MM.1S (cell line): ENCODE results near the gene MSANTD2.

ENCODE experiments used
- DNase-seq: peaks from one replicate; pipeline ENCODE4 v3.0.0-alpha.2; 2015
- H2AFZ ChIP-seq: fragments of 300-600 bp; sonication (generic); 2 replicates; pipeline ENCODE4 v1.6.0; 2016; ENCODE audit warnings: antibody characterized with exemption, low read length
- H3F3A ChIP-seq: fragments of 300-600 bp; sonication (generic); 2 replicates; pipeline ENCODE4 v1.6.1; 2016; ENCODE audit warnings: mild to moderate bottlenecking, antibody characterized with exemption, low read length, moderate library complexity, mixed read lengths; ENCODE audit not compliant: insufficient read depth
- H3K27ac ChIP-seq: fragments of 300-600 bp; sonication (generic); 2 replicates; pipeline ENCODE4 v1.5.1; 2016; ENCODE audit warnings: mild to moderate bottlenecking, low read length
- H3K27me3 ChIP-seq: fragments of 300-600 bp; sonication (generic); replicated peaks from 2 replicates; pipeline ENCODE4 v1.6.0; 2016; ENCODE audit warnings: low read length; ENCODE audit not compliant: insufficient read depth
- H3K36me3 ChIP-seq: fragments of 300-600 bp; sonication (generic); replicated peaks from 2 replicates; pipeline ENCODE4 v1.6.1; 2016; ENCODE audit warnings: mild to moderate bottlenecking, low read length, mixed read lengths; ENCODE audit not compliant: insufficient read depth
- H3K4me1 ChIP-seq: fragments of 300-600 bp; sonication (generic); 2 replicates; pipeline ENCODE4 v1.6.1; 2016; ENCODE audit warnings: low read length, mixed read lengths
- H3K4me2 ChIP-seq: fragments of 300-600 bp; sonication (generic); 2 replicates; pipeline ENCODE4 v1.6.0; 2016; ENCODE audit warnings: low read depth, low read length
- H3K4me3 ChIP-seq: fragments of 300-600 bp; sonication (generic); 2 replicates; pipeline ENCODE4 v1.5.1; 2016; ENCODE audit warnings: low read length, mixed read lengths
- H3K79me2 ChIP-seq: fragments of 300-600 bp; sonication (generic); 2 replicates; pipeline ENCODE4 v1.6.1; 2016; ENCODE audit warnings: mixed run types, low read length, mixed read lengths
- H3K9ac ChIP-seq: fragments of 300-600 bp; sonication (generic); 2 replicates; pipeline ENCODE4 v1.6.1; 2016; ENCODE audit warnings: low read length, mixed read lengths
- H3K9me2 ChIP-seq: fragments of 300-600 bp; sonication (generic); replicated peaks from 2 replicates; pipeline ENCODE4 v1.6.1; 2016; ENCODE audit warnings: mild to moderate bottlenecking, low read length, mixed read lengths; ENCODE audit not compliant: insufficient read depth
- H3K9me3 ChIP-seq: fragments of 300-600 bp; sonication (generic); replicated peaks from 2 replicates; pipeline ENCODE4 v1.6.1; 2016; ENCODE audit warnings: mild to moderate bottlenecking, low read length, mixed read lengths; ENCODE audit not compliant: insufficient read depth
- H4K20me1 ChIP-seq: fragments of 300-600 bp; sonication (generic); 2 replicates; pipeline ENCODE4 v1.6.1; 2016; ENCODE audit warnings: mild to moderate bottlenecking, low read length, moderate library complexity, mixed read lengths; ENCODE audit not compliant: insufficient read depth
- EZH2 ChIP-seq: fragments of 300-600 bp; sonication (generic); optimal IDR thresholded peaks from 2 replicates; pipeline ENCODE3; 2017; ENCODE audit warnings: low read depth, mild to moderate bottlenecking, antibody characterized with exemption, low read length, mixed read lengths
- EZH2phosphoT487 ChIP-seq: fragments of 300-600 bp; sonication (generic); IDR thresholded peaks from 2 replicates; pipeline ENCODE4 v1.6.1; 2018; ENCODE audit warnings: antibody characterized with exemption, low read length
- TF ChIP-seq, protein P1 (sequence below): fragments of 300-600 bp; sonication (generic); IDR thresholded peaks from 2 replicates; pipeline ENCODE4 v1.5.1; 2016; ENCODE audit warnings: antibody characterized with exemption, low read length, mixed read lengths

The MSANTD2 gene

DNA sequence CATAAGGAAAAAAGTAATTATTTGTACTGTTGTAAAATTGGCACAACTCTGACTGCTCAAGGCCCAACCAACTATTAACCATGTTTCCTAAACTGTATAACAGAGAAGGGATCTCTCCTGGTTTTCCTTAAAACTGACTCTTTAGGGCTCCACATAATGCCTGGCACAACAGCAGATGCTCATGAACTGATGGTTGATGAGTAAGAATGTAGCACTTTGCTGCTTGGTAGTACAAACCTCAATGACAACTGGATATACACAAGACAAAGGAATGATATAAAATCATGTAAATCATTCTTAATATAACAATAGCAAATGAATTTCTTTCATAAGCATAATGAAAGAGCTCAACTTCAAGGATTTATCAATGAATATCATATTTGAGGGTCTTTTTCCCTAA, 11.7 kb downstream of the MSANTD2 start:
- DNase-seq, result no peak
- Histone ChIP-seq H3K4me1 (peaks cover 46% of the 10 kb centered on the region), H3F3A (peaks cover 14% of the 10 kb centered on the region), H3K4me3 (no peak overlapping the region), H3K9me3 (no peaks in the 10 kb centered on the region), H3K27ac (no peak overlapping the region), H3K4me2 (no peak overlapping the region), H3K27me3 (no peaks in the 10 kb centered on the region), H4K20me1 (no peaks in the 10 kb centered on the region; the same call in 1 of the 2 replicates), H3K79me2 (peaks cover 66% of the 10 kb centered on the region), H3K36me3 (no peaks in the 10 kb centered on the region), H3K9me2 (no peaks in the 10 kb centered on the region), H2AFZ (no peak overlapping the region), H3K9ac (no peak overlapping the region)
- TF ChIP-seq EZH2 (no peak), EZH2phosphoT487 (no peak)
- TF ChIP-seq, protein P1, sequence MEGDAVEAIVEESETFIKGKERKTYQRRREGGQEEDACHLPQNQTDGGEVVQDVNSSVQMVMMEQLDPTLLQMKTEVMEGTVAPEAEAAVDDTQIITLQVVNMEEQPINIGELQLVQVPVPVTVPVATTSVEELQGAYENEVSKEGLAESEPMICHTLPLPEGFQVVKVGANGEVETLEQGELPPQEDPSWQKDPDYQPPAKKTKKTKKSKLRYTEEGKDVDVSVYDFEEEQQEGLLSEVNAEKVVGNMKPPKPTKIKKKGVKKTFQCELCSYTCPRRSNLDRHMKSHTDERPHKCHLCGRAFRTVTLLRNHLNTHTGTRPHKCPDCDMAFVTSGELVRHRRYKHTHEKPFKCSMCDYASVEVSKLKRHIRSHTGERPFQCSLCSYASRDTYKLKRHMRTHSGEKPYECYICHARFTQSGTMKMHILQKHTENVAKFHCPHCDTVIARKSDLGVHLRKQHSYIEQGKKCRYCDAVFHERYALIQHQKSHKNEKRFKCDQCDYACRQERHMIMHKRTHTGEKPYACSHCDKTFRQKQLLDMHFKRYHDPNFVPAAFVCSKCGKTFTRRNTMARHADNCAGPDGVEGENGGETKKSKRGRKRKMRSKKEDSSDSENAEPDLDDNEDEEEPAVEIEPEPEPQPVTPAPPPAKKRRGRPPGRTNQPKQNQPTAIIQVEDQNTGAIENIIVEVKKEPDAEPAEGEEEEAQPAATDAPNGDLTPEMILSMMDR, result no peak

DNA sequence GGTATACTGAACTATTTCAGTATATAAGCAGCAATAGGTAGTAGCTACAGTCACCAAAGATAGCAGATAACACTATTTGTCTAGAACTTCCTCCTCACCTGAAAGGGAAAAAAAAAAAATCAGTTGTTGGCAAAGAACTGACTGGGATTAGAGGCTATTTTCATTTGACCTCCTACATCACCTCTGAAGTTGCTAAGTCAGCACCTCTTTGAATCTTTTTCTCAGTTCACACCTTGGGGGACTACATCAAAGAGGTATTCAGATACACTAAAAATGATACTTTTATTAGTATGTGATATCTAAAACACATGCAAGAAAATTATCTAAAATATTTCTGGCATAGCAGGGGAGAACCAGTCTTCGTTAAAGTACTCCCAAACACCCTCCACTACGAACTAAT, 16.2 kb downstream of the MSANTD2 start:
- peaks cover 25% of the 10 kb centered on the region for H3K79me2 ChIP-seq
- H3K4me2 ChIP-seq, result no peak overlapping the region
- peaks cover 16% of the 10 kb centered on the region for H3K4me1 ChIP-seq
- peak overlapping the region; percentile 1; the same call in 1 of the 2 replicates for H3K27ac ChIP-seq
- peak; percentile 22 for DNase-seq
- H3F3A ChIP-seq, result peaks cover 5% of the 10 kb centered on the region; the same call in 1 of the 2 replicates
- TF ChIP-seq EZH2phosphoT487 (no peak), EZH2 (no peak)
- TF ChIP-seq, protein P1, result no peak
- no peak overlapping the region for H3K4me3 ChIP-seq
- no peaks in the 10 kb centered on the region for H3K36me3 ChIP-seq
- no peak overlapping the region for H3K9ac ChIP-seq
- H3K27me3 ChIP-seq, result no peaks in the 10 kb centered on the region
- no peaks in the 10 kb centered on the region; the same call in 1 of the 2 replicates for H4K20me1 ChIP-seq
- no peak overlapping the region for H2AFZ ChIP-seq
- H3K9me2 ChIP-seq, result no peaks in the 10 kb centered on the region
- no peaks in the 10 kb centered on the region for H3K9me3 ChIP-seq

DNA sequence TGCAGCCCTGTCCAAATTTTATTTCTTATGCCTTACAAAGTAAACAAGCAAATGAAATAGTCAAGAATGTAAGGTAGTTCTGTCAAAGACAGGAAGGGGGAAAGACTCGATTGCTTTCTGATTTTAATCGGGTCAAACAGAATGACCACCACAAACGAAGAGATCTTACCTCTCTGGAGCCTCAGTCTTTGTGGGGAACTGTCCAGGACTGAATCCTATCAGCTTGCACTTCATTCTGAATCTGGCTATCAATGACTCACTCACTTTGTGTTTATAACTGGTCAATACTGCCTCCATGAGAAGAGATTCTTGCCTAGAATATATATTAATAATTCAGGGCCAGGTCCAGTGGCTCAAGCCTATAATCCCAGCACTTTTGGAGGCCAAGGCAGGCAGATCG, 17.2 kb downstream of the MSANTD2 start:
- Histone ChIP-seq H4K20me1 (no peaks in the 10 kb centered on the region; the same call in 1 of the 2 replicates), H3K4me1 (peaks cover 16% of the 10 kb centered on the region), H2AFZ (no peak overlapping the region), H3K4me3 (no peak overlapping the region), H3K9me2 (no peaks in the 10 kb centered on the region), H3K9me3 (no peaks in the 10 kb centered on the region), H3K27me3 (no peaks in the 10 kb centered on the region), H3K4me2 (no peak overlapping the region), H3K79me2 (peaks cover 16% of the 10 kb centered on the region; the same call in 1 of the 2 replicates), H3K27ac (no peak overlapping the region), H3F3A (peaks cover 5% of the 10 kb centered on the region; the same call in 1 of the 2 replicates), H3K9ac (no peak overlapping the region), H3K36me3 (no peaks in the 10 kb centered on the region)
- TF ChIP-seq EZH2 (no peak), EZH2phosphoT487 (no peak)
- TF ChIP-seq, protein P1, result no peak
- DNase-seq, result no peak
